Glomerular visceral epithelial cell (primary cell): ENCODE measurements around the gene TRIML1.
"Not testable (repeated sequence)": the region's sequence is repeated elsewhere in the genome, so short reads cannot be mapped to it uniquely, and the experiment has no call there.

Source experiments
- DNase-seq: peaks from one replicate; pipeline ENCODE4 v3.0.0-alpha.2; 2016; ENCODE audit errors: extremely low spot score

Gene TRIML1

GRCh38 chr4:188154668-188155405, 15.6 kb downstream of the TRIML1 start:
- no peak for DNase-seq

GRCh38 chr4:188158336-188158735, 19.1 kb downstream of the TRIML1 start:
- DNase-seq: no peak

- not testable (repeated sequence) for DNase-seq
Observed at GRCh38 chr4:188159513-188160226, 20.4 kb downstream of the TRIML1 start.

- DNase-seq: no peak
Observed at GRCh38 chr4:188160406-188160805, 21.2 kb downstream of the TRIML1 start.

- DNase-seq: no peak
Observed at GRCh38 chr4:188161167-188161566, 21.9 kb downstream of the TRIML1 start.

- DNase-seq: no peak
Observed at GRCh38 chr4:188162698-188163097, 23.5 kb downstream of the TRIML1 start.

- no peak for DNase-seq
Observed at GRCh38 chr4:188168726-188169373, 29.6 kb downstream of the TRIML1 start.

GRCh38 chr4:188171551-188171950, 32.3 kb downstream of the TRIML1 start:
- DNase-seq: no peak

- no peak for DNase-seq
Observed at GRCh38 chr4:188175288-188175687, 36.0 kb downstream of the TRIML1 start.

GRCh38 chr4:188177997-188178675, 38.9 kb downstream of the TRIML1 start:
- no peak for DNase-seq

- no peak for DNase-seq
Observed at GRCh38 chr4:188178806-188179205, 39.6 kb downstream of the TRIML1 start.

GRCh38 chr4:188187106-188187505, 47.9 kb downstream of the TRIML1 start:
- no peak for DNase-seq

- DNase-seq: no peak
Observed at GRCh38 chr4:188190461-188190860, 51.2 kb downstream of the TRIML1 start.

GRCh38 chr4:188194421-188194820, 55.2 kb downstream of the TRIML1 start:
- DNase-seq: no peak

GRCh38 chr4:188195389-188195985, 56.2 kb downstream of the TRIML1 start:
- DNase-seq: no peak

- no peak for DNase-seq
Observed at GRCh38 chr4:188196134-188196735, 57.0 kb downstream of the TRIML1 start.
